T47D (cell line): Measurements from ENCODE around the gene BTBD3.

Experiments used
- DNase-seq, 2 experiments: peaks; one replicate each; pipeline versions ENCODE4 v3.0.0 to v3.0.0-alpha.2; 2011 to 2012; ENCODE audit warnings: low read depth in 1 of 2, low spot score in 1 of 2
- JUND ChIP-seq: IDR thresholded peaks from 2 replicates; pipeline ENCODE4 v1.6.1; 2012; ENCODE audit warnings: low read depth
- in situ Hi-C: cut with HindIII; loops from 2 replicates; pipeline ENCODE4 v1.10.0; 2016; ENCODE audit warnings: low sequenced_read_pairs, low pct_unique_long_range_greater_than_20kb

The BTBD3 gene

DNA sequence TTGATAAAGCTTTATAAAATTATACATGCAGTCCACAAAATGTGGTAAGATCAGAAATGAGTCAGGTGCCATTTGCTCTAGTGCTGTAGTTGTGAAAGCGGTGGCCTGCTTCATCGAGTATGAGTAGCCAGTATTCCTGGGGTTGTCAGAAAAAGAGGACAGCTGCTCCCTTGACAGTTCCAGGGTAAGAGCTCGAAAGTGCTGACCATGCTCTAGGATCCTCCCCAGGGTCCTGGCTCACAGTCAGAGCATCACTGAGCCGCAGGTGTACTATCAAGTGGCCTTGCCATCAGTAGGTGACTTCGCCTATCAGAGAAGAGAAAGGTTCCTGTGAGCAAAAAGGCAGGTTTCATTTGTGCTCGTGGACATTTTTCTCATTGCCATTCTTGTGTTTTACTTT is 3.6 kb downstream of the BTBD3 start:
- TF ChIP-seq JUND = no peak
- in situ Hi-C loops = no loop called here
- DNase-seq = no peak

DNA sequence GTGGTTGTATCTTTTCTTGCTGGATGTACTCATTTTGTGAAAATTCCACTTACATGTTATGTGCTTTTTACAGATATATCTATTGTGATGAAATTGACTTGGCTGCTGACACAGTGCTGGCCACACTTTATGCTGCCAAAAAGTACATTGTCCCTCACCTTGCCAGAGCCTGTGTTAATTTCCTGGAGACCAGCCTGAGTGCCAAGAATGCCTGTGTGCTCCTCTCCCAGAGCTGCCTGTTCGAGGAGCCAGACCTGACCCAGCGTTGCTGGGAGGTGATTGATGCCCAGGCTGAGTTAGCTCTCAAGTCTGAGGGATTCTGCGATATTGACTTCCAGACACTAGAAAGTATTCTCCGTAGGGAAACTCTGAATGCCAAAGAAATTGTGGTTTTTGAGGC is 4.9 kb downstream of the BTBD3 start:
- no peak for DNase-seq
- in situ Hi-C loops = no loop called here
- no peak for TF ChIP-seq JUND

DNA sequence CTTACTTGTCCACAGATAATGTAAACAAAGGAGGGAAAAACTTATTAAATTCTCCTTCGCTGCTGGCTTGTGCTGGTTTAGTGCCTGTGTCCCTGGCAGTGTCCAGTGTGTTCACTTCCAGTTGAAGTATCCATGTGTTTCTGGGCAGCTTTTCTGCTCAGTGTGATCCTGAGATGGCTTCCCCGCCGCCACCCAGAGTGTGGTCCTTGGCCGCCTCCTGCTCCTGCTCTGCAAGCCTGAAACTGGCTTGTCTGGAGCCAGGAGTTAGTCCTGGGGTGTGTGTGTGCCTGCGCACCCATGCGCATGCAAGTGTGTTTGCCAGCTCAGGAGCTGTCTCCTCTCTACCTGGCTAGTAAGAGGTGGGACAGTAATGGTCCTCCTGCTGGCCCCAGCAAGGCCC is 7.2 kb downstream of the BTBD3 start:
- DNase-seq = no peak
- in situ Hi-C loops = no loop called here
- TF ChIP-seq JUND = no peak

DNA sequence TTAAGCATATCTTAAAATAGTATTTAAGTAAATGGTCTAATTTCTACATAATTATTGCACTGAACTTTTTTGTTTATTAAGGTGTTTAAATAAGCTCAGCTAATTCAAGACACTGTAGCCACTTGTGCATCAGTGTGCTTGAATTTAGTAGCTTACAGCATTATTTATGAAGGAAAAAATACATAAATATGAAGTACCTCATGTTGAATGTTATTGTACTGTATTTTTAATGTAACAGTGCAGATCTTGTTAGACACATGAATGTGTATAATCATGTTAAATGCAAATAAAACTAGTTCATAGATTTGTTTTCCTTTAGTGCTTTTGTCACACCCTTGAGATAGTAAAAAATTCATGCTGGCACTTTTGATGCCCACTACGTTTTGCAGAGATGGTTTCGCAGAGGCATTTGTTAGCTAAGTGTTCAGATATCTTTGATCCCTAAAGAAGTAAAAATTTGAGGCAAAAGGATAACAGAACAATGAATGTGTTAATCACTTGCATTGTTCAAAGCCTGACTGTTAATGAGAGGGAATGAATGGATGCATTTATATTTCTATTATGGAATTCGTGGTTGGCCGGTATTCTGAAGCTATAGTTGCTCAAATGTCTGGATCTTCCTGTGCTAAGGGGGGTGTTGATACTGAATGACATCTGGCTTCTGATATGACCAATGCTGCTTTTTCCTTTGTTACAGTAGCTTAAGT is 8.8 kb downstream of the BTBD3 start:
- TF ChIP-seq JUND = no peak
- in situ Hi-C loops = no loop called here
- DNase-seq = no peak

DNA sequence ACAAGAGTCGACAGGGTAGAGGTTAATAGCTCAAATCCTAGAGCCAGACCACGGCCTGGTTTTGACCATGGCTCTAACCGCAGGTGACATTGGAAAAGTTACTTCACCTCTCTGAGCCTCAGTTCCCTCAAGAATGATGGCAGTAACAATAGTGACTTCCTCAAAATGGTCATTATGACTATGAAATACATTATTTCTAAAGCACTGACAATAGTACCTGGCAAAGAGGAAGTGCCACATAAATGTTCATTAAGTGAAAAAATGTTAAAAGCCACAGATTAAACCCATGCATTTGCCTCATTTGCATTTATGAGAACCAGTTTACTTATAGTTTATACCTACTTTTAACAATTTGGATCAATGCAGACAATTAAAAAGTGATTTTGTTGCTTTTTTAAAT is 12.3 kb downstream of the BTBD3 start:
- in situ Hi-C loops = no loop called here
- no peak for TF ChIP-seq JUND
- no peak for DNase-seq

DNA sequence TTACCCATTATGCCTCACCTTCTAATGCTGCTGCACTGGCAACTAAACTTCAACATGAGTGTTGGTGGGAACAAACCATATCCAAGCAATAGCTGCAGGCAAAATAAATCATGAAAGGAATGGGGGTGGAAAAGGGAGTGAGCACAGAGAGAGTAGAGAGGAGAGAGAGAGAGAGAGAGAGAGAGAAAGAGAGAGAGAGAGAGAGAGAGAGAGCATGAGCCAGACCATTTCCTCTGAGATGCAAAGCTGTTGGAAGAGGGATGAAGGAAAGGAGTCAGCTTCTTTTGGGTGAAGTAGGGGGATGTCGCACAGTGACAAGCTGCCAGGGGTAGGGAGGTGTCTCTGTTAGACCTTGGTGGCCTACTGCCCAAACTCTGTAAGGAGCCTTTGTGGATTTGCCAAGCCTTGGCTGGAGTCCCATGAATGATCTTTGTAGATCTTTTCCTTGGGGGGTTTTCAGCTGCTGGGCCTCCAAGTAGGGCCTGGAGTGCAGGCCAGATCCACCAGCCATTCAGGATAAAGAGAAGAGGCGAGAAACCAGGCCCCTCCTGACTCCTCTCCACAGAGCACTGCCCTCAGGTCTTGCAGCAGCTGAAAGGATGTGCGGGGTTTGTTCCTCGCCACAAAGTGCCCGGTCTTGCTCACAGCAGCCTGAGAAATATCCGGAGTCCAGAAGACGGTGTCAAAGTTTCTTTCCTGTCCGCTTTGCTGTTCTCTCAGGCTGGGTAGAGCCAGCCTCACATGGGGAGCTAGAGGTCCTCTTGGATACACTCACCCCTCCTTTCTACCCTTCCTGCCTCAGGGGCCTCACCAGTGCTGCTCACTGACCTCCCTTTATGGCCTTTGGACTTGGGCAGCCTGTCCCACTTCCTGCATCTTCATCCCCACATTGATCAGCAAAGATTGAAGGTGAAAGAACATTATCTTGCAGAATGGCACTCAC is 17.8 kb downstream of the BTBD3 start:
- in situ Hi-C loops = no loop called here
- TF ChIP-seq JUND = no peak
- no peak for DNase-seq

DNA sequence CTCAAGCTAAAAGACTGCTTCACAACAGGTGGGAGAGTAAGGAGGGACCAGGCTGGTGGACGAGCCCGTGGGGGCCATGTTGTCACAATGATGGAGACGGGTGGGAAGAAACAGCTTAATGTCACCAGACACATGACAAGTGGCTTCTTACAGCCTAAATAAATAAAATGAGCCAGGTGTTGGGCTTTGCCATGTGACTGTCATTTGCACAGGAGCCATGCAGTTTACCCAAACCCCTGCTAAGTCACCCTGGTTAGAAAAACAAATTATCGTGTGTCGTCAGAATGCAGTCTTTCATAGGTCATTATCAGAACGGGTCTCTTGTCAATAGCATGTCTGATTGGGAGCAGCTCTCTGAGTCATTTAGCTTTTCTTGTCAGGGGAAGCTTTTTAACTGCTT is 18.5 kb downstream of the BTBD3 start:
- TF ChIP-seq JUND = no peak
- no peak for DNase-seq
- in situ Hi-C loops = no loop called here

DNA sequence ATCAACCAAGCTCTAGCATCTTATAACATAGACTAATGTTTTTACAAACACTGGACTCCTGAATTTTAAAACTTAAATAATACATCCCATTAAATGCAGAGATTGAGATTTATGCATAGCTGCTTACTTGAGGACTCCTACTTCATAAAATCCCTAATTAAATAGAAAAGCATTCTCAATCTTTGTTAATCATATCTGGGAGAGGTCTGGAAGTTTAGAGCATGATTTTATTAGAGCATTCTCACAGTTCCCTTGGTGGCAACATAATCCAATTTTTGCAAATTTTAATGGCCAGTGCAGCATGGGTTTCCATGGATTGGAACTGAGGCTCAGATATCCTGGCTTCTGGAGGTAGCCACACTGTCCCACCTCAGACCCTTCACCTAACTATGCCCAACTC is 19.5 kb downstream of the BTBD3 start:
- TF ChIP-seq JUND = no peak
- no peak for DNase-seq
- in situ Hi-C loops = no loop called here

DNA sequence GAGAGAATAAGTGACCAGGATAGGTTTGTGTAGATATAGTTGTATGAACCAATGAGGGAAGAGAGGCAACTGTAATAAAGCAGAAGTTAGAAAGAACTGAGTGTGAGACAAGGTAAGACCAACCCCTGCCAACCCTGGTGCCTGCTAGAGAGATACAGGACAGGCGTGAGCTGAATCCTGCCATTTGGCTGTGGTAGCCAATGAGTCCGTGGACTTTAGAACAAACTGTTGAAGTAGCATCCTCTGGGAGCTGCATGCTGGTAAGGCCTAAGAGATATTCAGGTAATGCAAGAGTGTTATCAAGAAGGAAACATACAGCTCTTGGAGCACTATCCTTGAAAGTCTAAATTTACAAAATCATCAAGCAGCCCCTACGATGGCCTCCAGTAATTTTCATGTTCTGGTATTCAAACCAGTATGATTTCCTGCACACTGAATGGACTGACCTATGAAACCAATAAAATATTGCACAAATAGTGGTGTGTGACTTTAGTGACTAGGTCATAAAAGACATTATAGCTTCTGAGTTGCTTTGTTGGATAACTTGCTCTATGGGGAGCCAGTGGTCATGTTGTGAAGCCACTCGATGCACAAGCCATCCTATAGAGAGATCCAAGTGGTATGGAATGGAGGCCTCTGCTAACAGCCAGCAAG is 24.0 kb downstream of the BTBD3 start:
- no peak for DNase-seq
- in situ Hi-C loops = no loop called here
- no peak for TF ChIP-seq JUND

DNA sequence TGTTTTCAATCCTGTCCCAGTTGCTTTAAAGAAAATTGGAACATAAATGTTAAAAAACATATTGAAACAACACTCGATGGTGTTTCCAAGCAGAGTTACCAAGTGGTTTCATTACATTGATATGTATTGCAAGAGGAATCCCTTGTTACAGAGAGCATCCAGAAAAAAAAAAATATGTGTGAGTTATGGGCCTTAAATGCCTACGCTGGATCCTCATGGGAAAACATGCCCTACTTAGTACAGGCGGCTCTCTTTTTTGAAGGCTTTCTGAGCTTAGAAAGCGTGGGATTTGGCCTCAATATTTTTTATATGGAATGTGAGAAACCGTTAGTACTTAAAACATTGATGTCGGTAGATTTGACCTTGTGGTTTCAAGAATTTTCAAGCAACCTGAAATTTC is 26.1 kb downstream of the BTBD3 start:
- TF ChIP-seq JUND = no peak
- DNase-seq = no peak
- in situ Hi-C loops = no loop called here

DNA sequence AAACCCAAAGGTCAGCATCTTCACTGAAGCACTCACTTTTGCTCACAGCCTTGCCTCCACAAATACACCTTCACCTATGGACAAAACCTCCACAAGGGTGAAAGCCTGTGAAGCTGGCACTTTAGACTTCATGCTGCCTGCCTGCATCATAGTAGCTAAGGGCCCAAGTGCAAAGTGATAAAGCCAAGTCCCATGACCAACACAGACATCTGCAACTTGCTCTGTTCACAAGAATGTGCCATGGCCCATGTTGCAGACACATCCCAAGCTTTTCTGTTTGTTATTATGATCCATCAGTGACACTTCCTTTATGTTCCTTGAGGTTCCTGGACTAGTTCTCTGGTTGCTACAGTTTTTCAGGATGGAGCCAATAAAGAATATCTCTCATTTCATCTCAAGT is 31.1 kb downstream of the BTBD3 start:
- no peak for DNase-seq
- TF ChIP-seq JUND = no peak
- in situ Hi-C loops = no loop called here

DNA sequence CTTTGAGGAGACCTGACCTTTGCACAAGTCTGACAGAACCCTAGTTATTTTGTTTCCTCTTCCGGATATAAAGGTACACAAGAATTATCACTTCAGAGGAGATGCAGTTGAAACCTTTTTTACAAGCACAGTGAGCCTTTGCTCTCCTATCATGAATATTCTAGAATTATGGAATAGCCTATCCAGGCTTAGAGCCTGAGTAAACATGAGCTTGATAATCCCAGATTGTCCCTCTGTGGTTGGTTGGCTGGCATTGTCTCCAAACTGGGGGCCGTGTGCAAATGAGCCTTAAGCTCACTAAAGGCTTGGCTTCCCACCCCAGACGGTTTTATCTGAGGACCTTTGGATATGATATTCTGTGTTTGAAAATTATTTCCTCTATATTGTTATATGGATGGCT is 32.0 kb downstream of the BTBD3 start:
- no peak for DNase-seq
- TF ChIP-seq JUND = no peak
- in situ Hi-C loops = no loop called here

DNA sequence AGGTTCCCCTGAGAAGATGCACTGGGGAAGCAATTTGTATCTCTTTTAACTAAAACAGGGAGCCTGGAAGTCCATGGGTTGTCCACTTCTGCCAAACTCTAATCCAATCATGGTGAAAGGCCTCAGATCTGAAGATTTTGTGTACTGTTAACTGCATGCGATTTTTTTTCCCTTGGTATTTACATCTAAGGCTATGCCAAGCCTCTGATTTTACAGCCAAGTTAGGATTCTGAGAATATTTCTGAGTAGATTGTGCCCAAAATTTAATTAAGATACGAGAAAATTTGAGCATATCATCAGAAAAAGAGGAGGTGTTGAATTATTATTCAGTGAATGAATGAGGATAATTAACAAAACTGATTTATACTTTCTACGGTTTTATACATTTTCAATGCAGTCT is 34.0 kb downstream of the BTBD3 start:
- in situ Hi-C loops = no loop called here
- no peak for TF ChIP-seq JUND
- no peak for DNase-seq

DNA sequence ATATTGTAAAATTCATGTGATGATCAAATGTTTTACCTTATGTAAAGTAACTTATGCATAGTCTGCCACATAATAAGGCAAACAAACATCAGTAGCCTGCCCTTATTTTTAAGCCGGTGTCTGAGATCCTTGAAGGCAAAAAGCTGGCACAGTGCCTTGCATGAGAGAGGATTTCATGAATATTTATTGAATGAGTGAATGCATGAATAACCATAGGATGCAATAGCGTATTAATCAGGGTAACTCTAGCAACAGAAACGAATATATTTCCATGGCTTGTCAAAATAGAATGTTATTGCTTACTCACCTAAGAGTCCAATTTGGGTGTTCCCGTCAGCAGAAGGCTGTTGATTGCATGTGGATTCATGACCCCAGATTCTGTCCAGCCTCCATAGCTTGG is 34.9 kb downstream of the BTBD3 start:
- in situ Hi-C loops = no loop called here
- no peak for DNase-seq
- no peak for TF ChIP-seq JUND
